ENCODE data around the gene LETMD1. TPM values are rescaled to one million over a fixed set of nuclear protein-coding genes. Genes with fewer than 3 reads are reported as not detected.

Gene LETMD1
- total and polyA plus RNA-seq, 2 donors (not counting 1 experiment from before 2014, with no cell fraction given): 94.7 to 101 TPM

GRCh38 chr12:51075390-51075789, 27.3 kb downstream of the LETMD1 start:
- TF ChIP-seq CTCF (IDR thresholded peaks at IDR 0.05) (no peak), EZH2 (IDR thresholded peaks at IDR 0.05; ENCODE audit: borderline replicate concordance, insufficient read depth, low read depth, low read length, poor library complexity, severe bottlenecking) (no peak)
- Histone ChIP-seq H3K27me3 (replicated peaks in 1 of 4; ENCODE audit: control extremely low read depth in 1 of 4, control insufficient read depth in 3 of 4, insufficient read depth in 4 of 4, low read length in 3 of 4) (no peaks in the 10 kb centered on the region), H3K27ac (ENCODE audit: low read length in 2 of 2) (no peak overlapping the region), H4K20me1 (ENCODE audit: control insufficient read depth, insufficient read depth, low read length, poor library complexity, severe bottlenecking) (no peaks in the 10 kb centered on the region), H3K4me1 (ENCODE audit: control insufficient read depth in 2 of 2, insufficient read depth in 2 of 2, low read length in 2 of 2) (no peaks in the 10 kb centered on the region), H3K4me3 (ENCODE audit: control extremely low read depth in 1 of 5, extremely low read depth in 1 of 5, insufficient read depth in 1 of 5, low read depth in 2 of 5, low read length in 4 of 5) (no peak overlapping the region), H3K9me3 (ENCODE audit: control extremely low read depth in 1 of 3, control insufficient read depth in 2 of 3, insufficient read depth in 1 of 3, low read length in 2 of 3) (no peaks in the 10 kb centered on the region), H2AFZ (ENCODE audit: insufficient read depth, low read depth, low read length, poor library complexity, severe bottlenecking) (no peak overlapping the region), H3K79me2 (ENCODE audit: control insufficient read depth, insufficient read depth, low read length) (peaks cover 35% of the 10 kb centered on the region), H3K4me2 (replicated peaks; ENCODE audit: low read depth, low read length, poor library complexity, severe bottlenecking) (no peak overlapping the region), H3K36me3 (replicated peaks in 1 of 2; ENCODE audit: control extremely low read depth in 1 of 2, control insufficient read depth in 1 of 2, extremely low read depth in 1 of 2, insufficient read depth in 2 of 2, low read length in 1 of 2) (peaks cover 10 to 16% of the 10 kb centered on the region in 2 experiments), H3K9ac (ENCODE audit: low read length) (no peak overlapping the region)
- no peaks in the 10 kb centered on the region for H3K27me3 Mint-ChIP-seq
- H3K9me3 Mint-ChIP-seq (ENCODE audit: insufficient read depth): no peaks in the 10 kb centered on the region
- no peak overlapping the region for H3K27ac Mint-ChIP-seq
- no peak for ATAC-seq (ENCODE audit: low read depth)
- intact Hi-C loops (cut with micrococcal nuclease): no loop called here
- POLR2A ChIA-PET: no interaction called here
- CTCF ChIA-PET: interaction anchor here (1.0 to 1.4 kb wide), 2 partner anchors 89 to 265 kb away, joined by 3 to 4 read pairs; no protein-coding TSS in a partner anchor
- no peaks in the 10 kb centered on the region for H3K4me1 Mint-ChIP-seq
- no peak overlapping the region for H3K4me3 Mint-ChIP-seq
- WGBS (ENCODE audit: insufficient coverage): 94% methylated on average over 5 of the region's 5 CpGs
- DNase-seq: no peak

GRCh38 chr12:51076236-51076930, 28.3 kb downstream of the LETMD1 start:
- 97% methylated on average over 6 of the region's 10 CpGs for WGBS (ENCODE audit: insufficient coverage)
- no peaks in the 10 kb centered on the region for H4K20me1 ChIP-seq (ENCODE audit: control insufficient read depth, insufficient read depth, low read length, poor library complexity, severe bottlenecking)
- peaks cover 35% of the 10 kb centered on the region for H3K79me2 ChIP-seq (ENCODE audit: control insufficient read depth, insufficient read depth, low read length)
- no peak overlapping the region for H3K4me3 ChIP-seq (ENCODE audit: control extremely low read depth in 1 of 5, extremely low read depth in 1 of 5, insufficient read depth in 1 of 5, low read depth in 2 of 5, low read length in 4 of 5)
- DNase-seq (no peak), ATAC-seq (ENCODE audit: low read depth) (no peak)
- no peaks in the 10 kb centered on the region for H3K9me3 Mint-ChIP-seq (ENCODE audit: insufficient read depth)
- TF ChIP-seq EZH2 (IDR thresholded peaks at IDR 0.05; ENCODE audit: borderline replicate concordance, insufficient read depth, low read depth, low read length, poor library complexity, severe bottlenecking) (no peak), CTCF (IDR thresholded peaks at IDR 0.05) (no peak)
- H3K4me2 ChIP-seq (replicated peaks; ENCODE audit: low read depth, low read length, poor library complexity, severe bottlenecking): no peak overlapping the region
- no peak overlapping the region for H3K27ac Mint-ChIP-seq
- ChIA-PET POLR2A (interaction anchor here (0.6 kb wide), 1 partner anchor 49 kb away, joined by 5 read pairs; no protein-coding TSS in a partner anchor), CTCF (interaction anchor here (1.0 kb wide), 1 partner anchor 90 kb away, joined by 3 read pairs; no protein-coding TSS in a partner anchor)
- H3K27me3 Mint-ChIP-seq: no peaks in the 10 kb centered on the region
- H3K9ac ChIP-seq (ENCODE audit: low read length): no peak overlapping the region
- no peaks in the 10 kb centered on the region for H3K4me1 ChIP-seq (ENCODE audit: control insufficient read depth in 2 of 2, insufficient read depth in 2 of 2, low read length in 2 of 2)
- peaks cover 10 to 16% of the 10 kb centered on the region in 2 experiments for H3K36me3 ChIP-seq (replicated peaks in 1 of 2; ENCODE audit: control extremely low read depth in 1 of 2, control insufficient read depth in 1 of 2, extremely low read depth in 1 of 2, insufficient read depth in 2 of 2, low read length in 1 of 2)
- H3K9me3 ChIP-seq (ENCODE audit: control extremely low read depth in 1 of 3, control insufficient read depth in 2 of 3, insufficient read depth in 1 of 3, low read length in 2 of 3): no peaks in the 10 kb centered on the region
- H3K27ac ChIP-seq (ENCODE audit: low read length in 2 of 2): no peak overlapping the region
- H3K4me1 Mint-ChIP-seq: peaks cover 2% of the 10 kb centered on the region
- no peaks in the 10 kb centered on the region for H3K27me3 ChIP-seq (replicated peaks in 1 of 4; ENCODE audit: control extremely low read depth in 1 of 4, control insufficient read depth in 3 of 4, insufficient read depth in 4 of 4, low read length in 3 of 4)
- H2AFZ ChIP-seq (ENCODE audit: insufficient read depth, low read depth, low read length, poor library complexity, severe bottlenecking): no peak overlapping the region
- H3K4me3 Mint-ChIP-seq: no peak overlapping the region
- intact Hi-C loops (cut with micrococcal nuclease): no loop called here

Measured in B cell (primary cell).